Measurements from ENCODE around the gene LCLAT1. TPM values are rescaled to one million over a fixed set of nuclear protein-coding genes. Genes with fewer than 3 reads are reported as not detected.

Gene LCLAT1
- total RNA-seq, 1 experiment from 2014 or later = 32.9 TPM

- no peak overlapping the region for H4K8ac ChIP-seq (replicated peaks; ENCODE audit: insufficient read length, low read depth, low read length)
- no peak overlapping the region for H3K4me2 ChIP-seq (ENCODE audit: insufficient read depth, insufficient read length, low read length)
- H3K27ac Mint-ChIP-seq = no peak overlapping the region
- H4K20me1 ChIP-seq (ENCODE audit: control insufficient read depth, insufficient read depth, insufficient read length) = no peaks in the 10 kb centered on the region
- no peaks in the 10 kb centered on the region; the same call in 1 of the 2 replicates for H3K79me2 ChIP-seq (ENCODE audit: insufficient read depth, low read length)
- H3K4ac ChIP-seq (ENCODE audit: low read depth, low read length) = no peak overlapping the region
- H3K79me1 ChIP-seq (ENCODE audit: insufficient read depth, low read depth, low read length, poor library complexity, severe bottlenecking) = no peaks in the 10 kb centered on the region
- no peak overlapping the region for H2BK120ac ChIP-seq (ENCODE audit: low read depth, low read length, poor library complexity, severe bottlenecking)
- no peak overlapping the region for H3K14ac ChIP-seq (ENCODE audit: insufficient read depth, low read length)
- H3K18ac ChIP-seq (ENCODE audit: insufficient read length, low read depth, low read length) = no peak overlapping the region
- H2BK15ac ChIP-seq (ENCODE audit: low read depth, low read length) = no peak overlapping the region
- no peak for TF ChIP-seq CTCF (conservative IDR thresholded peaks at IDR 0.05)
- no peak overlapping the region for H3K56ac ChIP-seq (ENCODE audit: insufficient read length, low read depth, low read length)
- H2AK5ac ChIP-seq (ENCODE audit: insufficient read length, low read length) = no peak overlapping the region
- H3K4me3 Mint-ChIP-seq = no peak overlapping the region
- H3K27me3 ChIP-seq (ENCODE audit: insufficient read depth, low read length) = no peaks in the 10 kb centered on the region
- no peak overlapping the region for H2BK12ac ChIP-seq (ENCODE audit: insufficient read length, low read depth, low read length)
- no peak overlapping the region for H3T11ph ChIP-seq (ENCODE audit: low read length)
- no peak overlapping the region for H2BK5ac ChIP-seq (ENCODE audit: insufficient read length, low read length)
- no peak overlapping the region for H3K23ac ChIP-seq (ENCODE audit: insufficient read length, low read depth, low read length)
- WGBS (ENCODE audit: extremely low coverage, insufficient read length, low lambda C conversion rate) = no CpG with 5 or more reads among the region's 1 CpG
- H3K36me3 Mint-ChIP-seq (ENCODE audit: insufficient read depth in 1 of 3, low read depth in 3 of 3) = peaks cover 22 to 34% (median 28%) of the 10 kb centered on the region in 3 experiments
- no peak overlapping the region for H2BK20ac ChIP-seq (ENCODE audit: low read depth, low read length, poor library complexity, severe bottlenecking)
- H3K4me1 ChIP-seq (ENCODE audit: insufficient read depth, low read length) = peaks cover 12% of the 10 kb centered on the region; the same call in 1 of the 2 replicates
- H4K5ac ChIP-seq (ENCODE audit: insufficient read length, low read depth, low read length) = no peak overlapping the region
- no peak overlapping the region for H3K9ac ChIP-seq (ENCODE audit: extremely low read depth, insufficient read length, low read length)
- no peak overlapping the region for H2AFZ ChIP-seq (ENCODE audit: low read length)
- H3K9me3 ChIP-seq (ENCODE audit: control insufficient read depth, low read depth, low read length) = no peaks in the 10 kb centered on the region
- H3K27me3 Mint-ChIP-seq (ENCODE audit: low read depth) = no peaks in the 10 kb centered on the region
- H3K9me3 Mint-ChIP-seq = peaks cover 16 to 19% of the 10 kb centered on the region in 2 experiments
- H4K91ac ChIP-seq (ENCODE audit: insufficient read length, low read depth, low read length) = no peak overlapping the region
- H3K27ac ChIP-seq (ENCODE audit: insufficient read length, low read depth, low read length) = no peak overlapping the region
- peaks cover 39 to 47% of the 10 kb centered on the region in 2 experiments for H3K4me1 Mint-ChIP-seq
- no peaks in the 10 kb centered on the region for H3K23me2 ChIP-seq (ENCODE audit: insufficient read length, low read depth, low read length, poor library complexity, severe bottlenecking)
- DNase-seq = no peak
Observed at GRCh38 chr2:30601375-30601774, 154.3 kb downstream of the LCLAT1 start.

Measured in H9 (cell line).